ENCODE measurements around the gene SLC6A6. TPM values are rescaled to one million over a fixed set of nuclear protein-coding genes. Genes with fewer than 3 reads are reported as not detected.

SLC6A6 gene
- total and polyA plus RNA-seq, 10 of the 15 experiments (the other 5 are each of a cell fraction or from before 2014, with no cell fraction given) = 5.6 to 47.0 (median 20.2) TPM

GRCh38 chr3:14503706-14504065 is 101.3 kb downstream of the SLC6A6 start:
- Histone ChIP-seq H2AFZ (ENCODE audit: control insufficient read depth, low read depth, low read length) (no peak overlapping the region), H3K36me3 (ENCODE audit: control insufficient read depth in 2 of 2, insufficient read depth in 2 of 2, low read length in 1 of 2) (no peaks in the 10 kb centered on the region), H3K4me3 (no peak overlapping the region), H3K4me2 (ENCODE audit: control insufficient read depth, insufficient read depth) (no peak overlapping the region), H3K9me3 (replicated peaks; ENCODE audit: control insufficient read depth, insufficient read depth, low read length) (peaks cover 2% of the 10 kb centered on the region; the same call in 2 of the 3 replicates), H3K9ac (ENCODE audit: control insufficient read depth, insufficient read depth, low read length) (no peak overlapping the region), H3K27me3 (replicated peaks in 1 of 2; ENCODE audit: control insufficient read depth in 2 of 2, insufficient read depth in 2 of 2, low read length in 1 of 2) (no peaks in the 10 kb centered on the region), H3K27ac (ENCODE audit: control insufficient read depth, insufficient read depth) (no peak overlapping the region), H3K79me2 (ENCODE audit: control insufficient read depth, insufficient read depth, low read length) (no peaks in the 10 kb centered on the region), H3K4me1 (ENCODE audit: control insufficient read depth, insufficient read depth, low read length) (no peaks in the 10 kb centered on the region), H4K20me1 (ENCODE audit: control insufficient read depth, insufficient read depth) (no peaks in the 10 kb centered on the region)
- RAD21 ChIA-PET (ENCODE audit: unreplicated experiment) = no interaction called here
- in situ Hi-C loops (cut with MboI) (no loop called here), intact Hi-C loops (cut with micrococcal nuclease; ENCODE audit: unreplicated experiment) (loop anchor here (10.0 kb wide), 1 partner anchor 131 kb away; no protein-coding TSS in a partner anchor)
- POLR2A ChIA-PET = no interaction called here
- no peak for FAIRE-seq
- WGBS (ENCODE audit: insufficient coverage, insufficient replicate concordance, low lambda C conversion rate, missing lambda C conversion rate) = 39% methylated on average over 6 of the region's 20 CpGs
- SMC1A ChIA-PET (ENCODE audit: uncharacterized antibody, unreplicated experiment) = no interaction called here
- no peak for ATAC-seq
- no peak for DNase-seq (ENCODE audit: low read depth, low spot score)
- no peak for TF ChIP-seq MXI1 (IDR thresholded peaks at IDR 0.05; ENCODE audit: low read depth, low read length)
- TF ChIP-seq CBX3 (IDR thresholded peaks at IDR 0.05; ENCODE audit: borderline replicate concordance, low read depth) = no peak
- no TSS peak for BruUV-seq (replicated peaks)
- CTCF ChIA-PET = no interaction called here

GRCh38 chr3:14505001-14505802 is 102.8 kb downstream of the SLC6A6 start:
- Histone ChIP-seq H3K36me3 (ENCODE audit: control insufficient read depth in 2 of 2, insufficient read depth in 2 of 2, low read length in 1 of 2) (no peaks in the 10 kb centered on the region), H3K4me3 (no peak overlapping the region), H3K79me2 (ENCODE audit: control insufficient read depth, insufficient read depth, low read length) (no peaks in the 10 kb centered on the region), H3K4me1 (ENCODE audit: control insufficient read depth, insufficient read depth, low read length) (no peaks in the 10 kb centered on the region), H3K9me3 (replicated peaks; ENCODE audit: control insufficient read depth, insufficient read depth, low read length) (peaks cover 2% of the 10 kb centered on the region; the same call in 2 of the 3 replicates), H2AFZ (ENCODE audit: control insufficient read depth, low read depth, low read length) (no peak overlapping the region), H3K27ac (ENCODE audit: control insufficient read depth, insufficient read depth) (no peak overlapping the region), H3K4me2 (ENCODE audit: control insufficient read depth, insufficient read depth) (no peak overlapping the region), H4K20me1 (ENCODE audit: control insufficient read depth, insufficient read depth) (no peaks in the 10 kb centered on the region), H3K9ac (ENCODE audit: control insufficient read depth, insufficient read depth, low read length) (no peak overlapping the region), H3K27me3 (replicated peaks in 1 of 2; ENCODE audit: control insufficient read depth in 2 of 2, insufficient read depth in 2 of 2, low read length in 1 of 2) (no peaks in the 10 kb centered on the region)
- RAD21 ChIA-PET (ENCODE audit: unreplicated experiment) = interaction anchor here (1.4 kb wide), 1 partner anchor 276 kb away, joined by 3 read pairs; no protein-coding TSS in a partner anchor
- CTCF ChIA-PET = interaction anchor here (0.5 to 1.7 kb wide), 3 partner anchors 275 to 422 kb away, joined by 3 to 6 read pairs (median 3); no protein-coding TSS in a partner anchor
- intact Hi-C loops (cut with micrococcal nuclease; ENCODE audit: unreplicated experiment) (loop anchor here (10.0 kb wide), 1 partner anchor 130 kb away; no protein-coding TSS in a partner anchor), in situ Hi-C loops (cut with MboI) (no loop called here)
- DNase-seq (ENCODE audit: low read depth, low spot score) (no peak), FAIRE-seq (no peak), ATAC-seq (no peak)
- no TSS peak for BruUV-seq (replicated peaks)
- WGBS (ENCODE audit: insufficient coverage, insufficient replicate concordance, low lambda C conversion rate, missing lambda C conversion rate) = 25% methylated on average over 22 of the region's 22 CpGs
- SMC1A ChIA-PET (ENCODE audit: uncharacterized antibody, unreplicated experiment) = no interaction called here
- POLR2A ChIA-PET = no interaction called here
- TF ChIP-seq HSF1 (IDR thresholded peaks at IDR 0.05; ENCODE audit: low read depth, low read length) (no peak), HCFC1 (IDR thresholded peaks at IDR 0.05; ENCODE audit: low read length) (no peak), JUNB (IDR thresholded peaks at IDR 0.05) (no peak), NFXL1 (IDR thresholded peaks at IDR 0.05; ENCODE audit: borderline replicate concordance) (no peak), ZBED1 (IDR thresholded peaks at IDR 0.05; ENCODE audit: borderline replicate concordance) (no peak), YBX1 (IDR thresholded peaks at IDR 0.05) (no peak), ATF2 (IDR thresholded peaks at IDR 0.05; ENCODE audit: low read length) (no peak), SKIL (IDR thresholded peaks at IDR 0.05; ENCODE audit: low read depth, poor library complexity, severe bottlenecking) (no peak)

All from GM12878 (cell line).